ENCODE data around the gene GIPC1. TPM values are rescaled to one million over a fixed set of nuclear protein-coding genes. Genes with fewer than 3 reads are reported as not detected.

The GIPC1 gene
- total and polyA plus RNA-seq, 9 donors, result 14.7 to 64.5 (median 40.9) TPM

GRCh38 chr19:14487370-14488125, 8.4 kb downstream of the GIPC1 start:
- Histone ChIP-seq H3K4me3 (no peak overlapping the region), H3K4me1 (ENCODE audit: insufficient read depth) (no peaks in the 10 kb centered on the region), H3K36me3 (no peaks in the 10 kb centered on the region), H3K9me3 (no peaks in the 10 kb centered on the region), H3K27me3 (no peaks in the 10 kb centered on the region), H3K27ac (no peak overlapping the region)
- 93 to 94% (median 94%) methylated on average over 16 of the region's 16 CpGs for WGBS, 3 donors
- TF ChIP-seq EP300 (IDR thresholded peaks at IDR 0.05) (no peak), POLR2A (IDR thresholded peaks at IDR 0.05) (no peak)
- no peak for DNase-seq
- intact Hi-C loops (cut with DNase I), result loop anchor here in 1 of 4 donors (10.0 kb wide), 1 partner anchor 343 kb away; no protein-coding TSS in a partner anchor

GRCh38 chr19:14482172-14482941, 13.6 kb downstream of the GIPC1 start:
- DNase-seq, result no peak
- TF ChIP-seq EP300 (IDR thresholded peaks at IDR 0.05) (no peak), POLR2A (IDR thresholded peaks at IDR 0.05) (no peak), CTCF (IDR thresholded peaks at IDR 0.05) (no peak)
- WGBS, 3 donors, result 89 to 92% (median 90%) methylated on average over 8 to 18 of the region's 18 CpGs
- intact Hi-C loops (cut with DNase I), result loop anchor here in 1 of 4 donors (10.0 kb wide), 1 partner anchor 338 kb away; no protein-coding TSS in a partner anchor
- no peaks in the 10 kb centered on the region for H3K9me3 ChIP-seq
- no peak overlapping the region for H3K4me3 ChIP-seq
- no peaks in the 10 kb centered on the region for H3K4me1 ChIP-seq (ENCODE audit: insufficient read depth)
- no peaks in the 10 kb centered on the region for H3K36me3 ChIP-seq
- H3K27ac ChIP-seq, result no peak overlapping the region
- no peaks in the 10 kb centered on the region for H3K27me3 ChIP-seq

GRCh38 chr19:14480700-14481079, 15.2 kb downstream of the GIPC1 start:
- H3K9me3 ChIP-seq, result no peaks in the 10 kb centered on the region
- H3K36me3 ChIP-seq, result no peaks in the 10 kb centered on the region
- TF ChIP-seq CTCF (IDR thresholded peaks at IDR 0.05) (no peak), POLR2A (IDR thresholded peaks at IDR 0.05) (no peak), EP300 (IDR thresholded peaks at IDR 0.05) (no peak)
- H3K27ac ChIP-seq, result no peak overlapping the region
- intact Hi-C loops (cut with DNase I), result loop anchor here in 1 of 4 donors (10.0 kb wide), 1 partner anchor 336 kb away; no protein-coding TSS in a partner anchor
- no peaks in the 10 kb centered on the region for H3K4me1 ChIP-seq (ENCODE audit: insufficient read depth)
- no peak for DNase-seq
- H3K27me3 ChIP-seq, result no peaks in the 10 kb centered on the region
- H3K4me3 ChIP-seq, result no peak overlapping the region
- WGBS, 3 donors, result 77 to 91% (median 86%) methylated on average over 5 of the region's 5 CpGs

DNA sequence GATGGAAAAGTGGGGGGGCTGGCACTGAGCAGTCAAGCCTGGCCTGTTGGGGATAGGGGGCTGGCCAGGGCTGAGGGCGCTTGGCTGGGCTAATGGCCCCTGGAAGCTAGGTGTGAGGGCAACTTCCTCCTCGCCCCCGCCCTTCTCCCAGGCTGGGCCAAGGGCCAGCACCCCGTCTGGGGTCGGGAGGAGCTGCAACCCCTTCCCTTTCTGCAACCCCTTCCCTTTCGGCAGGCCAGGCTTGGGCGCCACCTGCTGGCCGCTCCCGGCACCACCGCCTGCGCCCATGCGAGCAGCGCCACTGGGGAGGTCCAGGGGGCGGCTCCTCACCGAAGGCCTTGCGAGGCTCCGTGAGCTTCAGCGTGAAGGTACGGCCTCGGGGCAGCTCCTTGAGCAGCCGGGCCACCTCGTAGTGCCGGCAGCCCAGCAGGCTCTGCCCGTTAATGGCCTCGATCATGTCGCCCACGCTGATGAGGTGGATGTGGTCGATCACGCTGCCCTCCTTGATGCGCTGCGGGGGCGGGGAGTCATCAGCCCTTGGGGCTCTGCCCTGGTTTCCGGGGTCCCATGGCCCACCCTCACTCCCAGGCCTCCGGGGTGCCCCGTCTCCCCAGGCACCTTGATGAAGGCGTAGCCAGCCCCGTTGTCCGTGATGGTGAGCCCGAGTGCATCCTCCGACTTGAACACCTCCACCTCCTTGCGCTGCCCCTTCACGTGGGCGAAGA, 15.8 kb downstream of the GIPC1 start:
- Histone ChIP-seq H3K9me3 (no peaks in the 10 kb centered on the region), H3K36me3 (no peaks in the 10 kb centered on the region), H3K4me3 (no peak overlapping the region), H3K4me1 (ENCODE audit: insufficient read depth) (no peaks in the 10 kb centered on the region), H3K27ac (no peak overlapping the region), H3K27me3 (no peaks in the 10 kb centered on the region)
- intact Hi-C loops (cut with DNase I), result loop anchor here in 2 of 4 donors (10.0 kb wide), 1 partner anchor 335 kb away; no protein-coding TSS in a partner anchor
- TF ChIP-seq EP300 (IDR thresholded peaks at IDR 0.05), result no peak
- TF ChIP-seq CTCF (IDR thresholded peaks at IDR 0.05), result peak in 2 of 3 donors; percentile 38
- WGBS, 3 donors, result 64 to 75% (median 72%) methylated on average over 16 to 43 of the region's 43 CpGs
- no peak for DNase-seq

All from ovary (tissue), 9 donors.